HL-60/S4 (cell line): ENCODE data around the gene TRDMT1.

ENCODE experiments used
- in situ Hi-C: fragments of 300-500 bp; cut with MboI; formaldehyde crosslinking; loops from 2 replicates; pipeline ENCODE4 v1.14.3; 2022; ENCODE audit warnings: low sequenced_read_pairs

TRDMT1 gene, protein sequence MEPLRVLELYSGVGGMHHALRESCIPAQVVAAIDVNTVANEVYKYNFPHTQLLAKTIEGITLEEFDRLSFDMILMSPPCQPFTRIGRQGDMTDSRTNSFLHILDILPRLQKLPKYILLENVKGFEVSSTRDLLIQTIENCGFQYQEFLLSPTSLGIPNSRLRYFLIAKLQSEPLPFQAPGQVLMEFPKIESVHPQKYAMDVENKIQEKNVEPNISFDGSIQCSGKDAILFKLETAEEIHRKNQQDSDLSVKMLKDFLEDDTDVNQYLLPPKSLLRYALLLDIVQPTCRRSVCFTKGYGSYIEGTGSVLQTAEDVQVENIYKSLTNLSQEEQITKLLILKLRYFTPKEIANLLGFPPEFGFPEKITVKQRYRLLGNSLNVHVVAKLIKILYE

DNA sequence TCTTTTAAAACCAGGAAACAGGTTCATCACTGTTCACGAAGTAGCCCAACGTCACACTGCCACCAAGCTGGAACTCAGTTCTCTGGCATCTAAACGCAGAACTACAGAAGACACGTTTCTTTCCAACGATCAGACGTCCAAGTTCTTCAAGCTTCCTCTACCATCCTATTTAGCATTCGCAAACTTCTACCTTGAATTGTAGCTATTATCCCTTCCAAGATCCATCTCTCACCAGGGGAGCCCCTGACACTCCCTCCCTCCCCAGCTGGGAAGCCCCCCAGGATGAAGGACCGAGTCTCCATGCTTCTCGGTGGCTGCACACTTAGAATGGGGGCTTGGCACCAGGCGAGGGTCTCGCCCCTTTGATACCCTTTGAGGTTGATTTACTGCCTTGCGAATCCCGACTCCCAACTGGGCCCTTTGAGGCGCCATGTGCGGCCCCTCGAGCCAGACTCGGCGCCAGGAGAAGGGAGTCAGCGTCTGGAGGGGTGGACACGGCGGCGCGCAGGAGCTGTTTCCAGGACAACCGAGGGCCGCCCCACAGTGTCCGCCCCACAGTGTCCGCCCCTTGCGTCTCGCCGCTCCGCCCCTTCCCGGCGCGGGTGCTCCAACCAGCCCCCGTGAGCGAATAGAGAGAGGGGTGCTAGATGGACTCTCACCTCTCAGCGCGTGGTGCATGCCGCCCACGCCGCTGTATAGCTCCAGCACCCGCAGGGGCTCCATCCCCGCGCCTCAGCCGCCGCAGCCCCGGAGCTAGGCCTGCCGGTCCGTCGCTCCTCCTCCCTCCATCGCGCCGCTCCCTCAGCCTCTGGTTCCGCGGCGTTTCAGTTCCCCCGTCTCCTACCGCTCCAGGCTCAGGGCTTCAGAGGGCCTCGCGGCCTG, at the start of gene TRDMT1:
TRDMT1 (minus strand) TSS at position 761 of the 882 bp plus-strand sequence; CDS start at position 723, 38 bp downstream.
- in situ Hi-C loops = no loop called here

DNA sequence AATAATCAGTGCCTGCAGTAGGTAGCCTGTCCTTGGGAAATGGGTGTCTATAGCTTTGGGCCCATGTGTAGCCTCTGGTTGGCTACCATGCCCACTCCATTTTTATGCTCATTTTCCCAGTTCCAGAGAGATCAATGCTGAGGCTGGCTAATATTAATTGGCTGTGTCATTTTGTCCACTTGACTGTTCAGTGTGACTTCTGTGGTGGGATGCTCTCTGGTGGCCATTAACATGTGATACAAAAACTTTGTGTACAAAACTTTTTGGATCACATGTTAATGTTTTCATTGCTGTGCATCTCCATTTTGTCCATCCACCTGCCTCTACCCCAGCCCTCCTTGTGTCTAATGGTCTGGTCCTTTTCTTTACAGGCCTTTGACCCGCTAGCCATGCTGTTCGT, 49.3 kb upstream of the TRDMT1 start:
- in situ Hi-C loops = loop anchor here (10.0 kb wide), 1 partner anchor 406 kb away; no protein-coding TSS in a partner anchor

DNA sequence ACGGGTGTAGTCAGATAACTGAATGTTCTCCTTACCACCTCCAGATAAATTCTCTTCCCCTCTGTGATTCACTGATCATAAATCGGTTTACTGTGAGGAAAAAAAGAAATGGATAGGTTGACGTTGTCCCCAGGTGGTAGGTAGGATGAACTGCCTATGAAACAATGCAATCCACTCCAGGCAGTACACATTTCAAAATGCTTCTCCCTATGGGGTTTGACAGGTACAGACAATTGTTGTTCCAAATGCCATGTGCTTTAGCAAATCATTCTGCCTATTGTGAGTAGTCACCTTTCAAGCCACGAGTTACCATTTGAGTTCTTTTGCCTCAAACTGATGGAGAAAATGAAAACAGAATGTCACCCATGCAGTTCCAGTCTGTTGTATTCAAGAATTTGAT, 48.3 kb upstream of the TRDMT1 start:
- in situ Hi-C loops = loop anchor here (10.0 kb wide), 1 partner anchor 405 kb away; no protein-coding TSS in a partner anchor

DNA sequence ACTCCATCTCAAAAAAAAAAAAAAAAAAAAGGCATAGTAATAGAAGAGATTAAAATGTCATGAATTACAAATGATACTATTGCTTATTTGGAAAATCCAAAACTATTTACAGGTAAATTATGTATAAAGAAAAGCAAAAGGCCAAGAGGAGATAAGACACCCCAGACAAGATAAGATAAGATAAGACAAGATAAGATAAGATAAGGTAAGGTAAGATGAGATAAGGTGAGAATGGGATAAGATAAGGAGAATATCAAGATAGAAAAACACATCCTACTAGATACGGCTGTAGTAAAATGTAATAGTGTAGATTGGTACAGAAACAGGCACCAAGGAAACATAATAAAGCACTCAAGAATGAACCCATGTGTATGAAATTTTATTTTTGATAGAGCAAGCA, 47.5 kb upstream of the TRDMT1 start:
- in situ Hi-C loops = no loop called here

DNA sequence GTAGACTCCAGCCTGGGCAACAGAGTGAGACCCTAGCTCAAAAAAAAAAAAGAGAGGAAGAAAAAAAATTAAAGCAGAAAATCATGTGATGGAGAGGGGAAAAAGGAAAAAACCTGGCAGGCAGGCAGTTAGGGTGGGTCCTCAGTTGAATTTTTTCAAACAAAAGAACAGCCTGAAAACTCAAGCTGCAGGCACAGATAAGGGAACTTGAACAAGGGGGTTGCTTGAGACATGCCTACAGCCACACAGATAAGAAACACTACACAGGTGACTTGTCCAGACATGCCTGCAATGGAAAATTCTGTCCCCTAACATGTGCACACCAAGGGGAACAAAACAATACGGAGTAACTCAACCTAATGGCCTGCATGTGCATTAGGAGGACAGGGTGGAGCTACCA, 45.7 kb upstream of the TRDMT1 start:
- in situ Hi-C loops = no loop called here

DNA sequence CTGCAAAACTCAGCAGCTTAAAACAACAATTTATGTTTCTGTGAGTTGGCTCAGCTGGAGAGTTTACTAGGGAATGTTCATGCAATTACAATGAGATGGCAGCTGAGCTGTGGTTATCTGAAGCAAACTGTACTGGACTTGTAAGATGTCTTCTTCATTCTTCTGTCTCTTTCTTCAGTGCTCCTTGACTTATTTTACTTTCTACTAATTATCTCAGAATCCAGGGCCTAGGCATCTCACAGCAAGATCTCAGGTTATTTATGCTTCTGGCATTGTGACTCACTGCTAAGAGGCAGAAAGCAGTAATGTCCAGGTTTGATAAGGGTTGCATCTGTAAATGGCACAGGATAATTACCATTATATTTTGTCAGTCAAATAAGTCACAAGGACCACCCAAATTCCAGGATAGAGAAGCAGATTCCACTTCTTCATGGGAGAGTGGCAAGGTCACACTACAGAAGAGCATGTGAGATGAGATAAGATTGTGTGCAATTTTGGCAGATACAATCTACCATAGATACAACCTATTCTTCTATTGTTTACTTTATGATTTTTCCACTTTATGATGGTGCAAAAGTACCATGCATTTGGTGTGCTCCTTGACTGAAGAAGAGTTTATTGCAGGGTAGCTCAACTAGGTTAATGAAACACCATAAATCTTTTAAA, 43.4 kb upstream of the TRDMT1 start:
- in situ Hi-C loops = no loop called here

DNA sequence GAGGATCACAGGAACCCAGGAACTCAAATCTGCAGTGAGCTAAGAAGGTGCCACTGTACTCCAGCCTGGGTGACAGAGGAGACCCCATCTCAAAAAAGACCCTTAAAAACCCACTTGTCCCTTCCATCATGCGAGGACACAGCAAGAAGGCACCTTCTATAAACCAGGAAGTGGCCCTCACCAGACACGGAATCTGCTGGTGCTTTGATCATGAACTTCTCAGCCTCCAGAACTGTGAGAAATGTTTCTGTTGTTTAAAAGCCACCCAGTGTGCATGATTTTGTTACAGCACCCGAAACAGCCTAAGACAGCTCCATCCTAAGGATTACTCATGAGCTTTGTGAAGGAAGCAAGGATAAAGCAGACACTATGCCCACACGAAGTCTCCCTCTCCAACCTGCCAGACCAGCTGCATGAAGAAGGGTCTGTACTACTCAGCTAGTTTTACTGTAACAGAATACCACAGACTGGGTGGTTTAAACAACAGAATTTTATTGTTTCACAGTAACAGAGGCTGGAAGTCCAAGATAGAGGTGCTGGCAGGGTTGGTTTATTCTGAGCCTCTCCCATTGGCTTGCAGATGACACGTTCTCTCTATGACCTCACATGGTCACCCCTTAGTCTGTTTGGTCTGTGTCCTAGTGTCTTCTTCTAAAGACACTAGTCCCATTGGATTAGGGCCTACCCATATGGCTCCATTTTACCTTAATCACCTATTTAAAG, 40.3 kb upstream of the TRDMT1 start:
- in situ Hi-C loops = no loop called here

DNA sequence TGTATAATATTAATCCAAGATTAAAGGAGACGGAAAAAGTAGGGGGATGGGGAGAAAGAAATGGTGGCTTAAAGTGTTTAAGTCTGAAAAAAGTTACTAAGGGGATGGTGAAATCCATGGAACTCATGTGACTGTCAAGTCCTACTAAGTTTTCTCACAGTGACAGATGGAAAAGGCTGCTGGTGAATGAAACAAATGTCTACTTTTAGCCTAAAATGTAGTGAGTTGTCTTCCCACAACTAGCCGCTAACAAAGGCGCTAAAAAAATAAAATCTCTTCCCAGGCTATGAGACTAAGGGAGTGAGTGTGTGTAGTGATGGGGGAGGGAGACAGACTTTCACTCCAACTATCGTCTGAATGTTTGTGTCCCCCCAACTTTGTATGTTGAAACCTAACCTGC, 39.1 kb upstream of the TRDMT1 start:
- in situ Hi-C loops = no loop called here

DNA sequence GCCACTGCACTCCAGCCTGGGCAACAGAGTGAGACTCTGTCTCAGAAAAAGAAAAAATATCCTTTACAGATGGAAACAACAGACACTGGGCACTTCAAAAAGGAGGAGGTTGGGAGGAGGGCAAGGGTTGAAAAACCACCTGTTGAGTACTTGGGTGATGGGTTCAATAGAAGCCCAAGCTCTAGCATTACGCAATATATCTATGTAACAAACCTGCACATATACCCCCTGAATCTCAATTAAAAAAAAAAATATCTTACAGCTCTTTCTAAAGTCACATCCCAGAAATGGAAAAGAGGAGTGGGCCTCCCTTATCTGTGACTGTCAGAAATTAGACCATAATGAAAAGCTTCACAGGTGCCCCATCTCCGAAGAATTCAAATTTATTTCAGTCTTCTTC, 38.6 kb upstream of the TRDMT1 start:
- in situ Hi-C loops = no loop called here

DNA sequence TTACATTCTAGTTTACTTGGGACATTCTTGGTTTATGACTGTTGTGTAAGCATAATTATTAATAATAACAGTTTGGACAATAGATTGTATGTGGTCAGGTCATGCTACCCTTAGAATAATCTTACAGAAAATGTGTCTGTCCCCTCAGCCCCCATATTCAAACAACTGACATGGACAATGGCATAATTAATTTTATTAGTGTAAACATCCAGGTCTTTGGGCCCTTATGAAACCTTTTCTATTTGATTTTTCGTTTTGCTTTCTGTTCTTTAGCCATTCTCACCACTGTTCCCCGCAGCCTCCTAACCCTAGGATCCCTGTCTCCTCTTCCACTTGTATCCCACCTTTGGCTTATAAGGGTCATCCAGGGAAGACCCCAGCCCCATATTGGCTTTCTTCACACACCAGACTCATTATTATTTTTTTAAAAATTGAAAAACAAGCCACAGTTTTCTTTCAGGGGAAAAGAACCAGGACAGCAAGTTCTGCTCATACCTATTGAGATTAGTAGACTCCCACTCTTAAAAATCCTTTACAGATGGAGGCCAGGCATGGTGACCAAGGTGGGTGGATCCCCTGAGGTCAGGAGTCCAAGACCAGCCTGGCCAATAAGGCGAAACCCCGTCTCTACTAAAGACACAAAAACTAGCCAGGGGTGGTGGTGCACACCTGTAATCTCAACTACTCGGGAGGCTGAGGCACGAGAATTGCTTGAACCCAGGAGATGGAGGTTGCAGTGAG, 38.0 kb upstream of the TRDMT1 start:
- in situ Hi-C loops = no loop called here

DNA sequence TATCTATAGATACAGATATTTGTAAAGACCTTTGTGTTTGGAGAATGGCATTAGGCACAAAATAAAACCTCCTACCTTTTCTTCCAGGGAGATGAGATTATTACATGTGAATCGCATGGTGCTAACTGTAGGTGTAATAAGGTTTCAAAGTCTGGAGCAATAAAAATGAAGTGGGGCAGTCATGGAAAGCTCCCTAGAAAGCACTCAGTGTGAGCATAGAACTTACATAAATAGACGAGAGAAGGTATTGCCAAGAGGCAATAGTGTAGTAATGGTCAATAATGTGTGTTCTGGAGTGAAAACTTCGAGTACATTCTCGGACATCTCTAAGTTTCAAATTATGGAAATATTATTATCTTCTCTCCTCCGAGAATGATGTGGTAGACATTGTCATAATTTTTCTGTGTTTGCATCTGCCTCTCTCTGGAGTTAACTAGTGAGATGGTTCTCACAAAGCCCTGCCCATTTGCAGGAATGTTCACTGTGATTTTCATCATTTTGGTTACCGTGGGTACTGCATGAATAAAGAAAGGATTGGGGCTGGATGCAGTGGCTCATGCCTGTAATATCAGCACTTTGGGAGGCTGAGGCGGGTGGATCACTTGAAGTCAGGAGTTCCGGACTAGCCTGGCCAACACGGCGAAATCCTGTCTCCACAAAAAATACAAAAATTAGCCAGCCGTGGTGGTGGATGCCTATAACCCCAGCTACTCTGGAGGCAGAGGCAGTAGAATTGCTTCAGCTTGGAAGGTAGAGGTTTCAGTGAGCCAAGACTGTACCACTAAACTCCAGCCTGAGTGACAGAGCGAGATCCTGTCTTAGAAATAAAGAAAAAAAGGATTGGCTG, 37.2 kb upstream of the TRDMT1 start:
- in situ Hi-C loops = no loop called here

DNA sequence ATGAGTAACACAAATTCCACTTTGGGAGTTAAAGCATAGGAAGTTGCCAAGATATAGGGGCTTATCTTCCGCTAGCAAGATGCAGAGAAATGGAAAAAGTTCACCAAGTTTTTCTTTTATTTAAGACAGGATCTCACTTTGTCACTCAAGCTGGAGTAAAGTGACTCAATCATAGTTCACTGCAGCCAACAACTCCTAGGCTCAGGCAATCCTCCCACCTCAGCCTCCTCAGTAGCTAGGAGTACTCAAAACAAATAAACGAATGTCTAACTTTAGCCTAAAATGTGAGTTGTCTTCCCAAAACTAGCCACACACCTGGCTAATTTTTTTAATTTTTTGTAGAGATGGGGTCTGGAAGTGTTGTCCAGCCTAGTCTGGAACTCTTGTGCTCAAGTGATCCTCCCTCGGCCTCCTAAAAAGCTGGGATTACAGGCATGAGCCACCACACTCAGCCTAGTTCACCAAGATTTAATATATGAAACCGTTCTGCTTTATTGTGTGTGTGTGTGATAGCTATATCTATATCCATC, 36.5 kb upstream of the TRDMT1 start:
- in situ Hi-C loops = no loop called here

DNA sequence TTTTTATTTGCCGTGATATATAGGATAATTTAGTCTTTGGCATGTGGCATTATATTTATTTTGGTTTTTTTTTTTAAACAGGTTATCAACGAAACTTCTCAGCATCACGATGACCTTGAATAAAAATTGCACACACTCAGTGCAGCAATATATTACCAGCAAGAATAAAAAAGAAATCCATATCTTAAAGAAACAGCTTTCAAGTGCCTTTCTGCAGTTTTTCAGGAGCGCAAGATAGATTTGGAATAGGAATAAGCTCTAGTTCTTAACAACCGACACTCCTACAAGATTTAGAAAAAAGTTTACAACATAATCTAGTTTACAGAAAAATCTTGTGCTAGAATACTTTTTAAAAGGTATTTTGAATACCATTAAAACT, 35.7 kb upstream of the TRDMT1 start:
- in situ Hi-C loops = no loop called here

DNA sequence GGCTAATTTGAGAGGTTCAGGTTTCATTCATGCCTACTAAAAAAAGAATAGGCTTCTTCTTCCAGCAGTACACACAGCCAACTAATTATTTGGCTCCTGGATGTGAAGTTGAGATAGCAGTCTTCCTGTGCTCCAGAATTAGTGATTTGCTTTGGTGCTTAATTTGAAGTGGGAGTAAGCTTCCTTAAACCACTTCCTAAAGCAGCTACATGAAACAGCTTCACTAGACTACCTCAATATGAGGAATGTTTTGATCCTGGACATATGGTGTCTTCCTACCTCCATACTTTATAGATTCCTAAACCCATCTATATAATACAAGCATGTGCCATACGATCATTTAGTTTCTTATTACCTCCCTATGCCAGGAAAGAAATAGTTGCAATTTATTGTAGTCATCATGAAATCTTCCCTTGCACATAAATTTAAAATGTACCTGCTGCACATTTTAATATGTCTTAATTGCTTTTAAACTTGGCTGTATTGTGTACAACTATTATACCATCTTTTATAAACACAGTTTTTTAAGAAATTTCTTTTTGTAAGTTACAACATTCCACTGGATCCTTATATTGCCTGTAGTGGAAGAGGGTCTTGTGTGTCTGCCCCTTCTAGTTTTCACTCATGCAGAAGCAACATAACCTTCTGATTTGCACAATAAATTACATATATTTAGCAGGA, 35.1 kb upstream of the TRDMT1 start:
- in situ Hi-C loops = no loop called here

DNA sequence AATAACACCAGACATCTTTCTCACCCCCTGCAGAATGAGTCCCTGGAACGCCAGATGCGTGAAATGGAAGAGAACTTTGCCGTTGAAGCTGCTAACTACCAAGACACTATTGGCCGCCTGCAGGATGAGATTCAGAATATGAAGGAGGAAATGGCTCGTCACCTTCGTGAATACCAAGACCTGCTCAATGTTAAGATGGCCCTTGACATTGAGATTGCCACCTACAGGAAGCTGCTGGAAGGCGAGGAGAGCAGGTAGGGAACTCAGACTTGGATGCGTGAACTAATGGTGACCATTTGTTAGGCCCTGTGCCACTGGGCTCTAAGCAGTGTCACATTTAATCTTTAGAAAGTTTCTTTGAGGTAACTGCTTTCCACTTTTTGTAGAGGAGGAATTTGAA, 33.7 kb upstream of the TRDMT1 start:
- in situ Hi-C loops = no loop called here

DNA sequence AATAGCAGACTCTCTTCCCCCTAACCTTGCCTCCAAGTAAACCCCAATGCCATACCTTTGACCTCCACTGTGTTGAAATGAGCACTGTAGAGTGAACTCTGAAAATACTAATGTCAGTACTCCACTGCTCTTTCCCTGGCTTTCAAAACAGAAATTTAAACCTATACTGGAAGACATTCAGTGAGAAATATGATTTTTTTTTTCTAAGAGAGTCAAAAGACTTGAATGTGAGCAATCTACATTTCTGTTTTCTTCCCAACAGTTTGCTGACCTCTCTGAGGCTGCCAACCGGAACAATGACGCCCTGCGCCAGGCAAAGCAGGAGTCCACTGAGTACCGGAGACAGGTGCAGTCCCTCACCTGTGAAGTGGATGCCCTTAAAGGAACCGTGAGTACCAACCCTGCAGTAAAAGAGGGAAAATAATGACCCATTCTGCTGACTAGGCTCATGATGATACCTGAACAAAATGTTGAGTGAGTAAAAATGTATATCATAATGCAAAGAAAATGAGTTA, 33.0 kb upstream of the TRDMT1 start:
- in situ Hi-C loops = no loop called here

DNA sequence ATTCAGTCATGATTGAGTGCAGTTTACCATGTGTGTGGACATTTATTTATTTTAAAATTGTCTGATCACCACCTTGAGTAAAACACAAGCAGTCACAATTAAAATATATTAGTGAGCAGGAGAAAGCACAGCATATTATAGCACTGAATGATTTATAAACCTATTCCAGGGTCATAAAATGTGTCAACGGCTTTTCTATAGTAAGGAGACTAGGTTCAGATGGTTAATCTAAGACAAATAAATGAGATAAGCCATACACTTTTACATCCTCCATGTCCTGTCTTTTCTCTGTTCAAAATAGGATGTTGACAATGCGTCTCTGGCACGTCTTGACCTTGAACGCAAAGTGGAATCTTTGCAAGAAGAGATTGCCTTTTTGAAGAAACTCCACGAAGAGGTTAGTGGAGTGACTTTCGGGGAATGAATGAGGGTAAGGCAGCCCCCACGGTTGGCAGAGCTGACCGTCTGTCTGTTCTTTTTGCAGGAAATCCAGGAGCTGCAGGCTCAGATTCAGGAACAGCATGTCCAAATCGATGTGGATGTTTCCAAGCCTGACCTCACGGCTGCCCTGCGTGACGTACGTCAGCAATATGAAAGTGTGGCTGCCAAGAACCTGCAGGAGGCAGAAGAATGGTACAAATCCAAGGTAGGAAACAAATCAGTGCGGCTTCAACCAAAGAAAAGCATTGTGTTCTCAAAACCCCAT, 32.0 kb upstream of the TRDMT1 start:
- in situ Hi-C loops = no loop called here
